SK-N-SH (cell line): Measurements from ENCODE around the gene ZMYM3. TPM values are rescaled to one million over a fixed set of nuclear protein-coding genes. Genes with fewer than 3 reads are reported as not detected.

Experiments
- CTCF ChIA-PET: fragments of 300-600, 350-600 bp; formaldehyde crosslinking; extraction: SDS; loops from one replicate; lab custom pipeline; 2021; lab: Yijun Ruan, JAX
- POLR2A ChIA-PET: fragments of 350-600 bp; sonication (Branson Sonifier 250); formaldehyde crosslinking; extraction: SDS; loops from one replicate; lab custom pipeline; 2020; ENCODE audit warnings: antibody characterized with exemption, inconsistent platforms; lab: Yijun Ruan, JAX
- DNase-seq: peaks from one replicate; pipeline ENCODE4 v3.0.0; 2012
- H2AFZ ChIP-seq: fragments of 200-600 bp; sonication (generic); 2 replicates; pipeline ENCODE4 v1.8.1; 2016; ENCODE audit warnings: antibody characterized with exemption, mild to moderate bottlenecking, low read depth
- H3F3A ChIP-seq: fragments of 200-600 bp; sonication (generic); replicated peaks from 2 replicates; pipeline ENCODE3; 2016; ENCODE audit warnings: antibody characterized with exemption, mild to moderate bottlenecking; ENCODE audit not compliant: insufficient read depth
- H3K27ac ChIP-seq, 2 experiments: fragments of 200-500 bp in 1 of 2; fragments of 200-600 bp in 1 of 2; sonication (Bioruptor generic) in 1 of 2; sonication (generic), shearing (Covaris generic) in 1 of 2; 2 replicates each; pipeline versions ENCODE4 v1.5.1 to v1.6.1; 2014 to 2016; ENCODE audit warnings: low read depth in 2 of 2, inconsistent platforms in 1 of 2, low read length in 1 of 2, mild to moderate bottlenecking in 1 of 2, mixed read lengths in 1 of 2
- H3K27me3 ChIP-seq: fragments of 200-600 bp; sonication (generic), shearing (Covaris generic); 2 replicates; pipeline ENCODE4 v1.6.1; 2016; ENCODE audit warnings: mixed run types; ENCODE audit not compliant: insufficient read depth
- H3K36me3 ChIP-seq, 2 experiments: fragments of 200-500 bp in 1 of 2; fragments of 200-600 bp in 1 of 2; sonication (Bioruptor generic) in 1 of 2; sonication (generic) in 1 of 2; replicated peaks in 1 of 2; 2 replicates each; pipeline versions ENCODE3 to v1.5.1; 2014 to 2016; ENCODE audit warnings: low read length in 1 of 2, mild to moderate bottlenecking in 1 of 2; ENCODE audit not compliant: insufficient read depth in 2 of 2, control insufficient read depth in 1 of 2
- H3K4me1 ChIP-seq, 2 experiments: fragments of 200-500 bp in 1 of 2; fragments of 200-600 bp in 1 of 2; sonication (Bioruptor generic) in 1 of 2; sonication (generic), shearing (Covaris generic) in 1 of 2; 2 replicates each; pipeline versions ENCODE4 v1.5.1 to v1.6.1; 2014 to 2016; ENCODE audit warnings: low read depth in 1 of 2, low read length in 1 of 2, mixed run types in 1 of 2; ENCODE audit not compliant: insufficient read depth in 2 of 2, control insufficient read depth in 1 of 2
- H3K4me2 ChIP-seq: fragments of 200-600 bp; sonication (generic), shearing (Covaris generic); 2 replicates; pipeline ENCODE4 v1.6.1; 2017; ENCODE audit warnings: mixed run types
- H3K4me3 ChIP-seq, 2 experiments: fragments of 200-500 bp in 1 of 2; fragments of 200-600 bp in 1 of 2; sonication (Bioruptor generic) in 1 of 2; sonication (generic), shearing (Covaris generic) in 1 of 2; 2 replicates each; pipeline versions ENCODE4 v1.5.1 to v1.8.1; 2014 to 2016; ENCODE audit warnings: low read depth in 2 of 2, inconsistent platforms in 1 of 2, low read length in 1 of 2, mild to moderate bottlenecking in 1 of 2, mixed read lengths in 1 of 2, moderate library complexity in 1 of 2
- H3K79me2 ChIP-seq: fragments of 200-600 bp; sonication (generic); 2 replicates; pipeline ENCODE4 v1.8.1; 2017; ENCODE audit warnings: mild to moderate bottlenecking; ENCODE audit not compliant: insufficient read depth
- H3K9ac ChIP-seq: fragments of 200-600 bp; sonication (generic); 2 replicates; pipeline ENCODE4 v1.6.1; 2017; ENCODE audit warnings: mixed run types
- H3K9me2 ChIP-seq: fragments of 200-600 bp; sonication (generic); 2 replicates; pipeline ENCODE4 v1.6.1; 2017; ENCODE audit warnings: mixed run types
- H3K9me3 ChIP-seq: fragments of 200-600 bp; sonication (generic); 2 replicates; pipeline ENCODE4 v1.6.1; 2017; ENCODE audit warnings: mixed run types, mild to moderate bottlenecking, moderate library complexity
- H4K20me1 ChIP-seq: fragments of 200-600 bp; sonication (generic); 2 replicates; pipeline ENCODE4 v1.6.1; 2017; ENCODE audit warnings: mild to moderate bottlenecking, mixed run types; ENCODE audit not compliant: insufficient read depth
- CHD2 ChIP-seq: fragments of 150-350 bp; IDR thresholded peaks from 2 replicates; pipeline ENCODE4 v1.6.1; 2018; ENCODE audit warnings: low read length; ENCODE audit not compliant: partially characterized antibody
- EP300 ChIP-seq, 2 experiments: IDR thresholded peaks; 2 replicates each; pipeline versions ENCODE4 v1.4.0 to v1.6.1; 2012; ENCODE audit warnings: borderline replicate concordance in 1 of 2, low read depth in 1 of 2, low read length in 1 of 2
- EZH2phosphoT487 ChIP-seq: fragments of 200-600 bp; sonication (generic); IDR thresholded peaks from 2 replicates; pipeline ENCODE4 v1.6.1; 2017; ENCODE audit warnings: low read depth, mixed run types, mild to moderate bottlenecking, antibody characterized with exemption, moderate library complexity, borderline replicate concordance
- FOSL2 ChIP-seq: IDR thresholded peaks from 2 replicates; pipeline ENCODE4 v1.4.0; 2012; ENCODE audit warnings: low read depth, mild to moderate bottlenecking, moderate library complexity, borderline replicate concordance
- GATA2 ChIP-seq: sonication (generic); formaldehyde crosslinking; IDR thresholded peaks from 2 replicates; pipeline ENCODE4 v1.5.0; 2020; ENCODE audit warnings: mild to moderate bottlenecking, missing genetic modification reagents
- JUND ChIP-seq: IDR thresholded peaks from 2 replicates; pipeline ENCODE4 v1.4.0; 2012
- MAX ChIP-seq: IDR thresholded peaks from 2 replicates; pipeline ENCODE4 v1.4.0; 2012; ENCODE audit warnings: low read depth
- MEF2A ChIP-seq: IDR thresholded peaks from 2 replicates; pipeline ENCODE4 v1.4.0; 2012; ENCODE audit warnings: low read depth, borderline replicate concordance
- NRF1 ChIP-seq: IDR thresholded peaks from 2 replicates; pipeline ENCODE4 v1.6.1; 2012; ENCODE audit warnings: low read depth, mild to moderate bottlenecking, low read length
- PBX3 ChIP-seq: IDR thresholded peaks from 2 replicates; pipeline ENCODE4; 2012
- RCOR1 ChIP-seq: fragments of 150-350 bp; IDR thresholded peaks from 2 replicates; pipeline ENCODE4 v1.6.1; 2017; ENCODE audit warnings: antibody characterized with exemption, low read length
- RFX5 ChIP-seq: IDR thresholded peaks from 2 replicates; pipeline ENCODE4 v1.6.1; 2012; ENCODE audit warnings: mild to moderate bottlenecking, improper control_type of control experiment, low read length
- SIN3A ChIP-seq: IDR thresholded peaks from 2 replicates; pipeline ENCODE4 v1.6.1; 2012; ENCODE audit warnings: low read depth, mild to moderate bottlenecking, low read length, moderate library complexity, borderline replicate concordance
- TAF1 ChIP-seq: IDR thresholded peaks from 2 replicates; pipeline ENCODE4 v1.6.1; 2012; ENCODE audit warnings: low read depth, mild to moderate bottlenecking, low read length, moderate library complexity, borderline replicate concordance
- TCF12 ChIP-seq: IDR thresholded peaks from 2 replicates; pipeline ENCODE4 v1.4.0; 2012
- USF1 ChIP-seq: IDR thresholded peaks from 2 replicates; pipeline ENCODE4 v1.4.0; 2012; ENCODE audit warnings: low read depth, borderline replicate concordance
- USF2 ChIP-seq: fragments of 150-350 bp; IDR thresholded peaks from 2 replicates; pipeline ENCODE4 v1.6.1; 2017; ENCODE audit warnings: antibody characterized with exemption, low read length, low read depth, borderline replicate concordance
- YY1 ChIP-seq: IDR thresholded peaks from 2 replicates; pipeline ENCODE4 v1.4.0; 2012; ENCODE audit warnings: low read depth, mild to moderate bottlenecking
- WGBS: methylation state at CpG from one replicate; pipeline ENCODE4 v1.1.6; 2017; ENCODE audit warnings: low lambda C conversion rate; 5-methylcytosine and 5-hydroxymethylcytosine counted together
- polyA plus RNA-seq, 3 experiments: library from polyadenylated mRNA; depleted of rRNA; stranded (reverse); fragments of >200 nt; gene quantifications; 2 replicates each; pipeline ENCODE4 v1.2.3, GENCODE V29; 2012
- TF ChIP-seq, protein P1 (sequence below): IDR thresholded peaks from 2 replicates; pipeline ENCODE4 v1.4.0; 2012; ENCODE audit warnings: low read depth, borderline replicate concordance

ZMYM3 gene
- polyA plus RNA-seq, 1 of the 3 experiments (the other 2 are of a cell fraction): 30.4 TPM

DNA sequence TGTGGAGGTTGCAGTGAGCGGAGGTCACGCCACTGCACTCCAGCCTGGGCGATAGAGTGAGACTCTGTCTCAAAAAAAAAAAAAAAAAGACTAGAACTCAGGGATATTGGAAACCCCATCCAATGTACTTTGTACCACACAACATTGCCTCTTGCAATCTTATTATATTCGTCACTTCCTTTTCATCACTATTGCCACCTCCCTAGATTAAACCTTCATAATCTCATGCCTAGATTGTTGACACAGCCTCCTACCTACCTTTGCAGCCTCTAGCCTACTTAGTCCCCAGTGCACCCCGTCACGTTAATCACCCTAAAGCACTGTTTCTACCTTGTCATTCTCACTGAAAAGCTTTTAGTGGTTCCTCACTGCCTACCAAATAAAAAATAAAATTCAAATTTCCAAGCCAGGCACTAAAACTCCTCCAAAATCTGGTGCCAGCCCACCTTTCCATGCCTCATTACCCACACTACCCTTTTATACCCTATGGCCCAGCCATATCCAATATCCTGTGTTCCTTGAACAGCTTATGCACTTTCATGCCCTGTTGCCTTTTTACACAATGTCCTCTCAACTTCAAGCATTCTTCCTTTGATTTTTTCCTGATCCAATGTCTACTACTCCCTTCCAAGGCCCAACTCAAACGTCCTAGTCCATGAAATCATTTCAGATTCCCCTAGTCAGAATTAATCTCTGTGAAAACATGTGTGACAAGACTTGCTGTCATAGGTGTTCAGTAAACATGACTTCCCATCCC lies 54.5 kb downstream of the ZMYM3 start:
- no peak for DNase-seq
- POLR2A ChIA-PET: no interaction called here
- no peak overlapping the region for H2AFZ ChIP-seq
- CTCF ChIA-PET: no interaction called here
- no peak overlapping the region for H3K27ac ChIP-seq
- no peaks in the 10 kb centered on the region for H3K79me2 ChIP-seq
- H3F3A ChIP-seq: no peaks in the 10 kb centered on the region
- H3K4me1 ChIP-seq: no peaks in the 10 kb centered on the region
- H3K4me3 ChIP-seq: no peak overlapping the region
- WGBS: 41% methylated on average over 7 of the region's 7 CpGs
- TF ChIP-seq GATA2 (CRISPR knock-in tag): no peak
- TF ChIP-seq TCF12: no peak
- no peak for TF ChIP-seq NRF1
- TF ChIP-seq PBX3: no peak
- TF ChIP-seq MEF2A: no peak
- TF ChIP-seq EZH2phosphoT487: no peak
- no peak for TF ChIP-seq USF2
- TF ChIP-seq YY1: no peak
- TF ChIP-seq FOSL2: no peak
- TF ChIP-seq RCOR1: no peak
- TF ChIP-seq USF1: no peak
- TF ChIP-seq CHD2: no peak
- TF ChIP-seq, protein P1, sequence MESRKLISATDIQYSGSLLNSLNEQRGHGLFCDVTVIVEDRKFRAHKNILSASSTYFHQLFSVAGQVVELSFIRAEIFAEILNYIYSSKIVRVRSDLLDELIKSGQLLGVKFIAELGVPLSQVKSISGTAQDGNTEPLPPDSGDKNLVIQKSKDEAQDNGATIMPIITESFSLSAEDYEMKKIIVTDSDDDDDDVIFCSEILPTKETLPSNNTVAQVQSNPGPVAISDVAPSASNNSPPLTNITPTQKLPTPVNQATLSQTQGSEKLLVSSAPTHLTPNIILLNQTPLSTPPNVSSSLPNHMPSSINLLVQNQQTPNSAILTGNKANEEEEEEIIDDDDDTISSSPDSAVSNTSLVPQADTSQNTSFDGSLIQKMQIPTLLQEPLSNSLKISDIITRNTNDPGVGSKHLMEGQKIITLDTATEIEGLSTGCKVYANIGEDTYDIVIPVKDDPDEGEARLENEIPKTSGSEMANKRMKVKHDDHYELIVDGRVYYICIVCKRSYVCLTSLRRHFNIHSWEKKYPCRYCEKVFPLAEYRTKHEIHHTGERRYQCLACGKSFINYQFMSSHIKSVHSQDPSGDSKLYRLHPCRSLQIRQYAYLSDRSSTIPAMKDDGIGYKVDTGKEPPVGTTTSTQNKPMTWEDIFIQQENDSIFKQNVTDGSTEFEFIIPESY: no peak
- TF ChIP-seq TAF1: no peak
- TF ChIP-seq MAX: no peak
- TF ChIP-seq SIN3A: no peak
- TF ChIP-seq EP300 (IDR thresholded peaks at IDR 0.05; ENCODE audit: borderline replicate concordance in 1 of 2, low read depth in 1 of 2, low read length in 1 of 2): no peak
- TF ChIP-seq RFX5: no peak
- no peak for TF ChIP-seq JUND
- TF ChIP-seq, all 33 proteins: peak for 0
- Histone ChIP-seq H3K9me2 (no peaks in the 10 kb centered on the region), H3K9me3 (no peaks in the 10 kb centered on the region), H3K27me3 (no peaks in the 10 kb centered on the region; the same call in 1 of the 2 replicates), H3K9ac (no peak overlapping the region), H3K4me2 (no peak overlapping the region), H4K20me1 (no peaks in the 10 kb centered on the region), H3K36me3 (no peaks in the 10 kb centered on the region)
